PC-9 (cell line): Measurements from ENCODE around the gene IL17RE. TPM values are rescaled to one million over a fixed set of nuclear protein-coding genes. Genes with fewer than 3 reads are reported as not detected.
"Not testable (repeated sequence)": the region's sequence is repeated elsewhere in the genome, so short reads cannot be mapped to it uniquely, and the experiment has no call there.

Source experiments
- BruUV-seq: library from RNA; stranded (reverse); fragments of 400-500 nt; replicated peaks from 2 replicates; lab custom pipeline; 2021; lab: Mats Ljungman, UMichigan
- CTCF ChIA-PET: fragments of 300-600 bp; sonication (Branson Sonifier 250); formaldehyde crosslinking; loops from one replicate; lab custom pipeline; 2022; ENCODE audit warnings: antibody characterized with exemption; lab: Charles Lee
- POLR2A ChIA-PET: fragments of 300-600 bp; sonication (Branson Sonifier 250); formaldehyde crosslinking; loops from one replicate; lab custom pipeline; 2022; ENCODE audit warnings: antibody characterized with exemption; ENCODE audit not compliant: unreplicated experiment; lab: Charles Lee
- DNase-seq, 2 experiments: peaks; one replicate each; pipeline versions ENCODE4 v3.0.0 to v3.0.0-alpha.2; 2015 to 2022; ENCODE audit warnings: mixed read lengths in 1 of 2
- H2AFZ ChIP-seq: fragments of 200-600 bp; sonication (generic); 2 replicates; pipeline ENCODE4 v1.8.1; 2017; ENCODE audit warnings: antibody characterized with exemption
- H3F3A ChIP-seq: fragments of 200-600 bp; sonication (generic); 2 replicates; pipeline ENCODE4 v1.8.1; 2017; ENCODE audit warnings: antibody characterized with exemption, mild to moderate bottlenecking, low read depth; ENCODE audit not compliant: insufficient read depth
- H3K27ac ChIP-seq: fragments of 200-600 bp; sonication (generic); 2 replicates; pipeline ENCODE4 v1.6.1; 2016; ENCODE audit warnings: mixed run types
- H3K27me3 ChIP-seq: fragments of 200-600 bp; sonication (generic); 2 replicates; pipeline ENCODE4 v1.6.1; 2016; ENCODE audit warnings: low read depth, mixed run types; ENCODE audit not compliant: insufficient read depth
- H3K36me3 ChIP-seq: fragments of 200-600 bp; sonication (generic); 2 replicates; pipeline ENCODE4 v1.6.1; 2016; ENCODE audit warnings: low read depth, mixed run types
- H3K4me1 ChIP-seq: fragments of 200-600 bp; sonication (generic); replicated peaks from 2 replicates; pipeline ENCODE4 v1.6.1; 2016; ENCODE audit warnings: mixed run types; ENCODE audit not compliant: insufficient read depth
- H3K4me2 ChIP-seq: fragments of 200-600 bp; sonication (generic); 2 replicates; pipeline ENCODE4 v1.6.1; 2017; ENCODE audit warnings: mixed run types
- H3K4me3 ChIP-seq: fragments of 200-600 bp; sonication (generic); 2 replicates; pipeline ENCODE4 v1.6.1; 2016; ENCODE audit warnings: mixed run types
- H3K79me2 ChIP-seq: fragments of 200-600 bp; sonication (generic); 2 replicates; pipeline ENCODE4 v1.6.1; 2017; ENCODE audit warnings: low read depth, mixed run types
- H3K9me2 ChIP-seq: fragments of 200-600 bp; sonication (generic); 2 replicates; pipeline ENCODE4 v1.8.1; 2017; ENCODE audit warnings: mild to moderate bottlenecking; ENCODE audit not compliant: insufficient read depth
- H3K9me3 ChIP-seq: fragments of 200-600 bp; sonication (generic); 2 replicates; pipeline ENCODE4 v1.8.1; 2016; ENCODE audit warnings: low read depth; ENCODE audit not compliant: insufficient read depth
- H4K20me1 ChIP-seq: fragments of 200-600 bp; sonication (generic); 2 replicates; pipeline ENCODE4 v1.8.1; 2017; ENCODE audit not compliant: insufficient read depth
- EZH2 ChIP-seq: fragments of 200-600 bp; sonication (generic); IDR thresholded peaks from 2 replicates; pipeline ENCODE4 v1.8.0; 2017; ENCODE audit warnings: antibody characterized with exemption, low read depth
- intact Hi-C: fragments of 100-400 bp; cut with micrococcal nuclease; formaldehyde crosslinking; loops from one replicate; pipeline ENCODE4 v1.10.0; 2022; ENCODE audit not compliant: unreplicated experiment
- total RNA-seq: library from RNA; stranded (reverse); gene quantifications from 2 replicates; pipeline ENCODE4 v1.2.3, GENCODE V29; 2021
- TF ChIP-seq, protein P1 (sequence below): fragments of 200-600 bp; sonication (generic); conservative IDR thresholded peaks from 2 replicates; pipeline ENCODE4 v1.6.1; 2017; ENCODE audit warnings: mixed run types, antibody characterized with exemption, mild to moderate bottlenecking, moderate library complexity

The IL17RE gene
- total RNA-seq, 1 experiment from 2014 or later: 23.8 TPM

DNA sequence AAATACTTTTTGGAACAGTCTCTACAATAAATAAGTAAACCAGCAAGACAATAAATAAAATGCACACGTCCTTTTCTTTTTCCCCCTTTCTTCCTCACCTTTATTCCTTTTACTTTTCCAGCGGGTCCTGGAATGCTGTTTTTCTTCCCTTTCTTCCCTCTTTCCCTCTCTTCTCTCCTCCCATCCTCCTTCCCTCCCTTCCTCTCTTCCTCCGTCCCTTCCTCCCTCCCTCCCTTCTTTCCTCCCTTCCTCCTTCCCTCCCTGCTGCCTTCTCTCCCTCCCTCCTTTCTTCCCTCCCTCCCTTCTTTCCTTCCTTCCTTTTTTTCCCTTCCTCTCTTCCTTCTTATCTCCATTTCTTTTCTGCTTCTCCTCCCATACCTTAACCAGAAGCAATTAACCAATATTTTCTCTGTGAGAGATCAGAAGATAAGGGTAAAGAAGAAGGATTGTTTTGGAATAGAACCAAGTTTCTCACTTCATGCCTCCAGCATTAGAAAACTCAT is 3.3 kb upstream of the IL17RE start:
- no peaks in the 10 kb centered on the region for H3K36me3 ChIP-seq
- ChIA-PET POLR2A (no interaction called here), CTCF (no interaction called here)
- BruUV-seq: no TSS peak
- no peaks in the 10 kb centered on the region for H3K9me2 ChIP-seq
- H3K79me2 ChIP-seq: peaks cover 13% of the 10 kb centered on the region
- intact Hi-C loops: loop anchor here (5.0 kb wide), 1 partner anchor 57 kb away; the partner anchor contains the start of gene RPUSD3
- H4K20me1 ChIP-seq: no peaks in the 10 kb centered on the region
- H3F3A ChIP-seq: peaks cover 68% of the 10 kb centered on the region
- H3K27me3 ChIP-seq: no peaks in the 10 kb centered on the region
- H3K4me1 ChIP-seq: peaks cover 74% of the 10 kb centered on the region
- H3K4me2 ChIP-seq: peak overlapping the region; percentile 71
- TF ChIP-seq, protein P1, sequence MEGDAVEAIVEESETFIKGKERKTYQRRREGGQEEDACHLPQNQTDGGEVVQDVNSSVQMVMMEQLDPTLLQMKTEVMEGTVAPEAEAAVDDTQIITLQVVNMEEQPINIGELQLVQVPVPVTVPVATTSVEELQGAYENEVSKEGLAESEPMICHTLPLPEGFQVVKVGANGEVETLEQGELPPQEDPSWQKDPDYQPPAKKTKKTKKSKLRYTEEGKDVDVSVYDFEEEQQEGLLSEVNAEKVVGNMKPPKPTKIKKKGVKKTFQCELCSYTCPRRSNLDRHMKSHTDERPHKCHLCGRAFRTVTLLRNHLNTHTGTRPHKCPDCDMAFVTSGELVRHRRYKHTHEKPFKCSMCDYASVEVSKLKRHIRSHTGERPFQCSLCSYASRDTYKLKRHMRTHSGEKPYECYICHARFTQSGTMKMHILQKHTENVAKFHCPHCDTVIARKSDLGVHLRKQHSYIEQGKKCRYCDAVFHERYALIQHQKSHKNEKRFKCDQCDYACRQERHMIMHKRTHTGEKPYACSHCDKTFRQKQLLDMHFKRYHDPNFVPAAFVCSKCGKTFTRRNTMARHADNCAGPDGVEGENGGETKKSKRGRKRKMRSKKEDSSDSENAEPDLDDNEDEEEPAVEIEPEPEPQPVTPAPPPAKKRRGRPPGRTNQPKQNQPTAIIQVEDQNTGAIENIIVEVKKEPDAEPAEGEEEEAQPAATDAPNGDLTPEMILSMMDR: no peak
- no peak for TF ChIP-seq EZH2
- no peak overlapping the region for H2AFZ ChIP-seq
- no peak overlapping the region for H3K27ac ChIP-seq
- H3K9me3 ChIP-seq: no peaks in the 10 kb centered on the region
- no peak for DNase-seq
- H3K4me3 ChIP-seq: no peak overlapping the region

DNA sequence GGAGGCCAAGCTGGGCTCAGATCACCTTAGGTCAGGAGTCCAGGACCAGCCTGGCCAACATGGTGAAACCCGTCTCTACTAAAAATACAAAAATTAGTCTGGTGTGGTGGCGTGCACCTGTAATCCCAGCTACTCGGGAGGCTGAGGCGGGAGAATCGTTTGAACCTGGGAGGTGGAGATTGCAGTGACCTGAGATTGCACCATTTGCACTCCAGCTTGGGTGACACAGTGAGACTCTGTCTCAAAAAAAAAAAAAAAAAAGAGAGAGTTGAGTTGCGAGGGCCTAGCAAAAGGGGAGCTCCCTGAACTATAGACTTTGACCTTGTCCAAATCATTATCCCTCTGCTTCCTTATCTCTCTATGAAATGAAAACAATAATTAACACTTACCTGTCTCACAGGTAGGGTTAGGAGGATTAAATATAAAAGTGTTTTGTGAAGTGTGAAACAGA is 1.7 kb upstream of the IL17RE start:
- H3K36me3 ChIP-seq, H3K4me3 ChIP-seq, BruUV-seq, H3K27ac ChIP-seq, H3K9me3 ChIP-seq, CTCF ChIA-PET, H4K20me1 ChIP-seq, DNase-seq, intact Hi-C loops, H3K4me2 ChIP-seq, H2AFZ ChIP-seq, H3K27me3 ChIP-seq, H3K79me2 ChIP-seq, H3K9me2 ChIP-seq: not testable (repeated sequence)
- Histone ChIP-seq H3F3A (peaks cover 54% of the 10 kb centered on the region), H3K4me1 (peaks cover 69% of the 10 kb centered on the region)
- POLR2A ChIA-PET: interaction anchor here (0.7 kb wide), 1 partner anchor 12 kb away, joined by 3 read pairs; no protein-coding TSS in a partner anchor

DNA sequence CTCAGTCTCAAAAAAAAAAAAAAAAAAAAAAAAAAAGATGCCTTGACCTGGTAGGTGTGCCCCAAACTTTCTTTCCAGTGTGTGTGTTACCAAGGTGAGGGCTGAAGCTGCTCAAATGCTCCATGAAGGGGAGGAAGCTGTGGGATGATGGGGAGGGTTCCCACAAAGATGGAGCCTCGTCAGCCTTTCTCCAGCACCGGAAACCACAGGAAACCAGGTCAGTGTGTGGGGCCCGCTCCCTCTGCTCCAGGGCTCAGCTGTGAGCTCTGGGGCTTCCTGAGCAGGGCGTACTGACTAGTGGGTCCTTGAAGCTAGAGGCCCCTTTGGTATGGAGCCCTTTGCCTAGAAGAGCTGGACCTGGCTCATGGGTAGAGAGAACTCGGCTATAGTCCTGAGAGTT is 681 bp upstream of the IL17RE start:
- no peak overlapping the region for H3K27ac ChIP-seq
- no peak for TF ChIP-seq EZH2
- TF ChIP-seq, protein P1: no peak
- H3K36me3 ChIP-seq: 0 out of 2 replicates have a peak, but pooled peaks cover 3% of the 10 kb centered on the region
- H4K20me1 ChIP-seq: no peaks in the 10 kb centered on the region
- peaks cover 45% of the 10 kb centered on the region for H3F3A ChIP-seq
- ChIA-PET POLR2A (no interaction called here), CTCF (no interaction called here)
- no peaks in the 10 kb centered on the region for H3K79me2 ChIP-seq
- no peak overlapping the region; the same call in 1 of the 2 replicates for H3K4me3 ChIP-seq
- intact Hi-C loops: no loop called here
- peaks cover 59% of the 10 kb centered on the region for H3K4me1 ChIP-seq
- no peaks in the 10 kb centered on the region for H3K9me3 ChIP-seq
- no peaks in the 10 kb centered on the region for H3K27me3 ChIP-seq
- H3K4me2 ChIP-seq: peak overlapping the region; percentile 80
- H2AFZ ChIP-seq: no peak overlapping the region
- no TSS peak for BruUV-seq
- H3K9me2 ChIP-seq: no peaks in the 10 kb centered on the region
- no peak for DNase-seq
